ENCODE measurements around the gene FNDC8. TPM values are rescaled to one million over a fixed set of nuclear protein-coding genes. Genes with fewer than 3 reads are reported as not detected.
"Not testable (repeated sequence)": the region's sequence is repeated elsewhere in the genome, so short reads cannot be mapped to it uniquely, and the experiment has no call there.

FNDC8 gene
- total and polyA plus RNA-seq, 2 donors from 2014 or later: not detected

DNA sequence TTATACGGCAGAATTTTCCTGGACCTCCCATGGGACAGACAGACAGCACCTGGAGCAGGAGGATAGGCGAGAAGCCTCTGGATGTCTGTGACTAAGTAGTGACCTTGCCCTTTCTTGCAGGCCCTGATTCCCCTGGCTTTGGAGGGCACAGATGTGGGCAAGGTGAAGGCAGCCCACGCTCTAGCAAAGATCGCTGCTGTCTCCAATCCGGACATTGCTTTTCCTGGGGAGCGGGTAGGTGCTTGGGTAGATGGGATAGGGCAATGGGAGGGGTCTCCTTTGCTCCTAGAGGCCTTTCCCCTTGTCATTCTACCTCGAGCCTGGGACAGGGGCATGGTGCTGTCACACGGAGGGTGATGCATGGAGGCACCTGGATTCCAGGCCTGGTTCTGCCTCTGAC, 55.5 kb downstream of the FNDC8 start:
- H3K4me1 ChIP-seq (ENCODE audit: control insufficient read depth in 2 of 3, insufficient read depth in 2 of 3, low read depth in 1 of 3, low read length in 3 of 3): no peaks in the 10 kb centered on the region
- H3K4me3 ChIP-seq (ENCODE audit: low read length in 3 of 3): no peak overlapping the region
- no peaks in the 10 kb centered on the region for H3K27me3 ChIP-seq (ENCODE audit: control insufficient read depth, insufficient read depth, low read length)
- intact Hi-C loops (cut with DNase I): no loop called here
- H3K36me3 ChIP-seq (ENCODE audit: control insufficient read depth in 2 of 3, insufficient read depth in 3 of 3, low read length in 3 of 3): no peaks in the 10 kb centered on the region
- H3K9ac ChIP-seq (ENCODE audit: low read length in 3 of 3): no peak overlapping the region
- H3K27ac ChIP-seq (ENCODE audit: low read depth in 2 of 2, low read length in 2 of 2): no peak overlapping the region
- no peaks in the 10 kb centered on the region for H3K9me3 ChIP-seq (ENCODE audit: control insufficient read depth in 2 of 3, insufficient read depth in 1 of 3, low read length in 3 of 3)
- FAIRE-seq (no peak), DNase-seq (no peak)
- TF ChIP-seq, protein P1, sequence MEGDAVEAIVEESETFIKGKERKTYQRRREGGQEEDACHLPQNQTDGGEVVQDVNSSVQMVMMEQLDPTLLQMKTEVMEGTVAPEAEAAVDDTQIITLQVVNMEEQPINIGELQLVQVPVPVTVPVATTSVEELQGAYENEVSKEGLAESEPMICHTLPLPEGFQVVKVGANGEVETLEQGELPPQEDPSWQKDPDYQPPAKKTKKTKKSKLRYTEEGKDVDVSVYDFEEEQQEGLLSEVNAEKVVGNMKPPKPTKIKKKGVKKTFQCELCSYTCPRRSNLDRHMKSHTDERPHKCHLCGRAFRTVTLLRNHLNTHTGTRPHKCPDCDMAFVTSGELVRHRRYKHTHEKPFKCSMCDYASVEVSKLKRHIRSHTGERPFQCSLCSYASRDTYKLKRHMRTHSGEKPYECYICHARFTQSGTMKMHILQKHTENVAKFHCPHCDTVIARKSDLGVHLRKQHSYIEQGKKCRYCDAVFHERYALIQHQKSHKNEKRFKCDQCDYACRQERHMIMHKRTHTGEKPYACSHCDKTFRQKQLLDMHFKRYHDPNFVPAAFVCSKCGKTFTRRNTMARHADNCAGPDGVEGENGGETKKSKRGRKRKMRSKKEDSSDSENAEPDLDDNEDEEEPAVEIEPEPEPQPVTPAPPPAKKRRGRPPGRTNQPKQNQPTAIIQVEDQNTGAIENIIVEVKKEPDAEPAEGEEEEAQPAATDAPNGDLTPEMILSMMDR (IDR thresholded peaks at IDR 0.05; ENCODE audit: borderline replicate concordance, extremely low read depth, insufficient read depth): no peak

DNA sequence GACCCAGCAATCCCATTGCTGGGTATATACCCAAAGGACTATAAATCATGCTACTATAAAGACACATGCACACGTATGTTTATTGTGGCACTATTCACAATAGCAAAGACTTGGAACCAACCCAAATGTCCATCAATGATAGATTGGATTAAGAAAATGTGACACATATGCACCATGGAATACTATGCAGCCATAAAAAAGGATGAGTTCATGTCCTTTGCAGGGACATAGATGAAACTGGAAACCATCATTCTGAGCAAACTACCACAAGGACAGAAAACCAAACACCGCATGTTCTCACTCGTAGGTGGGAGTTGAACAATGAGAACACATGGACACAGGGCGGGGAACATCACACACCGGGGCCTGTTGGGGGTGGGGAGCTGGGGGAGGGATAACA, 58.0 kb downstream of the FNDC8 start:
- intact Hi-C loops (cut with DNase I); FAIRE-seq; H3K27ac ChIP-seq (ENCODE audit: low read depth in 2 of 2, low read length in 2 of 2): not testable (repeated sequence)

More for the DNA sequence above, 58.0 kb downstream of the FNDC8 start:
- H3K9me3 ChIP-seq (ENCODE audit: control insufficient read depth in 2 of 3, insufficient read depth in 1 of 3, low read length in 3 of 3); H3K4me3 ChIP-seq (ENCODE audit: low read length in 3 of 3); H3K9ac ChIP-seq (ENCODE audit: low read length in 3 of 3); DNase-seq; H3K36me3 ChIP-seq (ENCODE audit: control insufficient read depth in 2 of 3, insufficient read depth in 3 of 3, low read length in 3 of 3); H3K4me1 ChIP-seq (ENCODE audit: control insufficient read depth in 2 of 3, insufficient read depth in 2 of 3, low read depth in 1 of 3, low read length in 3 of 3); H3K27me3 ChIP-seq (ENCODE audit: control insufficient read depth, insufficient read depth, low read length): not testable (repeated sequence)

Other genes starting within 250 kb of the FNDC8 start
- 2.5 TPM for gene CCT6B, start 160.2 kb upstream of the FNDC8 start, total RNA-seq
- 3.9 TPM for gene CCT6B, start 160.2 kb upstream of the FNDC8 start, polyA plus RNA-seq (ENCODE audit: insufficient read depth, low read depth, low replicate concordance)
- 16.8 TPM for gene ZNF830, start 160.1 kb upstream of the FNDC8 start, total RNA-seq
- gene ZNF830, start 160.1 kb upstream of the FNDC8 start, polyA plus RNA-seq (ENCODE audit: insufficient read depth, low read depth, low replicate concordance): 10.0 TPM
- 34.1 TPM for gene LIG3, start 141.1 kb upstream of the FNDC8 start, total RNA-seq
- 7.6 TPM for gene LIG3, start 141.1 kb upstream of the FNDC8 start, polyA plus RNA-seq (ENCODE audit: insufficient read depth, low read depth, low replicate concordance)
- 29.0 TPM for gene RFFL, start 57.9 kb upstream of the FNDC8 start, total RNA-seq
- gene RFFL, start 57.9 kb upstream of the FNDC8 start, polyA plus RNA-seq (ENCODE audit: insufficient read depth, low read depth, low replicate concordance): 15.7 TPM
- 13.8 TPM for gene RAD51D, start 1.8 kb upstream of the FNDC8 start, total RNA-seq
- 7.8 TPM for gene RAD51D, start 1.8 kb upstream of the FNDC8 start, polyA plus RNA-seq (ENCODE audit: insufficient read depth, low read depth, low replicate concordance)
- 11.0 TPM for gene NLE1, start 20.7 kb downstream of the FNDC8 start, total RNA-seq
- gene NLE1, start 20.7 kb downstream of the FNDC8 start, polyA plus RNA-seq (ENCODE audit: insufficient read depth, low read depth, low replicate concordance): 9.6 TPM
- 0.38 TPM for gene UNC45B, start 26.2 kb downstream of the FNDC8 start, total RNA-seq
- gene UNC45B, start 26.2 kb downstream of the FNDC8 start, polyA plus RNA-seq (ENCODE audit: insufficient read depth, low read depth, low replicate concordance): 0.54 TPM
- gene SLC35G3, start 72.8 kb downstream of the FNDC8 start, total RNA-seq: not detected
- not detected for gene SLC35G3, start 72.8 kb downstream of the FNDC8 start, polyA plus RNA-seq (ENCODE audit: insufficient read depth, low read depth, low replicate concordance)
- gene SLFN5, start 121.5 kb downstream of the FNDC8 start, total RNA-seq: 64.8 TPM
- 2.0 TPM for gene SLFN5, start 121.5 kb downstream of the FNDC8 start, polyA plus RNA-seq (ENCODE audit: insufficient read depth, low read depth, low replicate concordance)

Data from kidney (tissue), 14 donors.